ENCODE data around the gene SH3RF3.
"Not testable (repeated sequence)": the region's sequence is repeated elsewhere in the genome, so short reads cannot be mapped to it uniquely, and the experiment has no call there.

- not testable (repeated sequence) for TF ChIP-seq CTCF (optimal IDR thresholded peaks at IDR 0.05 in 1 of 3, IDR thresholded peaks at IDR 0.05 in 1 of 3, conservative IDR thresholded peaks at IDR 0.05 in 1 of 3; ENCODE audit: extremely low read depth in 1 of 3, insufficient read depth in 2 of 3, low read length in 3 of 3); EZH2 (IDR thresholded peaks at IDR 0.05; ENCODE audit: low read length)
Observed at GRCh38 chr2:109162367-109162766, 33.4 kb downstream of the SH3RF3 start.

Data from keratinocyte (primary cell).